Measurements from ENCODE around the gene NKIRAS1. TPM values are rescaled to one million over a fixed set of nuclear protein-coding genes. Genes with fewer than 3 reads are reported as not detected.

The NKIRAS1 gene
- total RNA-seq, 6 experiments from 2014 or later: 7.0 to 14.2 (median 8.5) TPM

DNA sequence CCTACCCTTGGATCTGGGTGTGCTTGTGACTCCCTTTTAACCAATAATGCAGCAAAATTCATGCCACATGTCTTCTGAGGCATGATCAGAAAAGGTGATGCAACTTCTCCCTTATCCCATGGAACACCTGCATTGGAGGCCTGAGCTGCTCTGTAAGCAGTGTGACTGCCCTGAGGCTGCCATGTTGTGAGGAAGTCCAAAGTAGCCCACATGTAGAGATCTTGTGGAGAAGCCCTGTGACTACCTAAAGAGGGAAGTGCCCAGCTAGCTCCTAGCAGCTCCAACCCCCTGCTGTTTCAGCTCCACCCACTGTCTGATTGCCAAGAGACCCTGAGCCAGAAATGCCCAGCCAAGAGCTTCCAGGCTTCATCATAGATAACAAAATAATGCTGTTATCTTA is 21.9 kb upstream of the NKIRAS1 start:
- ATAC-seq (no peak), DNase-seq (no peak)
- H3K27me3 ChIP-seq: no peaks in the 10 kb centered on the region
- TF ChIP-seq, protein P1, sequence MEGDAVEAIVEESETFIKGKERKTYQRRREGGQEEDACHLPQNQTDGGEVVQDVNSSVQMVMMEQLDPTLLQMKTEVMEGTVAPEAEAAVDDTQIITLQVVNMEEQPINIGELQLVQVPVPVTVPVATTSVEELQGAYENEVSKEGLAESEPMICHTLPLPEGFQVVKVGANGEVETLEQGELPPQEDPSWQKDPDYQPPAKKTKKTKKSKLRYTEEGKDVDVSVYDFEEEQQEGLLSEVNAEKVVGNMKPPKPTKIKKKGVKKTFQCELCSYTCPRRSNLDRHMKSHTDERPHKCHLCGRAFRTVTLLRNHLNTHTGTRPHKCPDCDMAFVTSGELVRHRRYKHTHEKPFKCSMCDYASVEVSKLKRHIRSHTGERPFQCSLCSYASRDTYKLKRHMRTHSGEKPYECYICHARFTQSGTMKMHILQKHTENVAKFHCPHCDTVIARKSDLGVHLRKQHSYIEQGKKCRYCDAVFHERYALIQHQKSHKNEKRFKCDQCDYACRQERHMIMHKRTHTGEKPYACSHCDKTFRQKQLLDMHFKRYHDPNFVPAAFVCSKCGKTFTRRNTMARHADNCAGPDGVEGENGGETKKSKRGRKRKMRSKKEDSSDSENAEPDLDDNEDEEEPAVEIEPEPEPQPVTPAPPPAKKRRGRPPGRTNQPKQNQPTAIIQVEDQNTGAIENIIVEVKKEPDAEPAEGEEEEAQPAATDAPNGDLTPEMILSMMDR (IDR thresholded peaks at IDR 0.05): no peak
- no peak for TF ChIP-seq POLR2A (IDR thresholded peaks at IDR 0.05)
- H3K9me3 ChIP-seq: no peaks in the 10 kb centered on the region
- no peak overlapping the region for H3K4me3 ChIP-seq
- no peak overlapping the region for H3K27ac ChIP-seq
- no peaks in the 10 kb centered on the region for H3K36me3 ChIP-seq
- intact Hi-C loops (cut with DNase I): no loop called here
- no peaks in the 10 kb centered on the region for H3K4me1 ChIP-seq

DNA sequence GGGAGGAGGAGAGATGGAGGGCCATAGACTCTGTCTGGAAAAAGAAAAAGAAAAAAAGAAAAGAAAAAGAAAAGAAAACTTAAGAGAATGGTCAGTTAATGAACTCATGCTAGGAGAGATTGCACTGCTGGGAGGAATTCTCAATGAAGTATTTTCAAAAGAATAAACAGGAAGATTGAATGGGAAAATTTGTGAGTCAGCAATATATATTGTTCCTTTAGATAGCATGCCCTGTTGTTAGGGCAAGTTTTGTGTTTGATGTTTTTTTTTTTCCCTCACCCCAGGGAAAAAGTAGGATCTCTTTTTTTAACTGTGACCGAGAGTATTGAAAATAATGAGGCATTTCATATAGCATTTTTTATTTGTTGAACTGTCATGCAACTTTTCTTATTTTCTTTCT is 20.5 kb upstream of the NKIRAS1 start:
- no peak for TF ChIP-seq POLR2A (IDR thresholded peaks at IDR 0.05)
- TF ChIP-seq, protein P1 (IDR thresholded peaks at IDR 0.05): no peak
- WGBS (ENCODE audit: insufficient coverage, low coverage, low lambda C conversion rate, missing lambda C conversion rate): 50% methylated on average over 1 of the region's 1 CpG
- H3K4me1 ChIP-seq: no peaks in the 10 kb centered on the region
- no peaks in the 10 kb centered on the region for H3K36me3 ChIP-seq
- H3K4me3 ChIP-seq: no peak overlapping the region
- no peaks in the 10 kb centered on the region for H3K9me3 ChIP-seq
- H3K27ac ChIP-seq: no peak overlapping the region
- DNase-seq (no peak), ATAC-seq (no peak)
- intact Hi-C loops (cut with DNase I): no loop called here
- no peaks in the 10 kb centered on the region for H3K27me3 ChIP-seq

DNA sequence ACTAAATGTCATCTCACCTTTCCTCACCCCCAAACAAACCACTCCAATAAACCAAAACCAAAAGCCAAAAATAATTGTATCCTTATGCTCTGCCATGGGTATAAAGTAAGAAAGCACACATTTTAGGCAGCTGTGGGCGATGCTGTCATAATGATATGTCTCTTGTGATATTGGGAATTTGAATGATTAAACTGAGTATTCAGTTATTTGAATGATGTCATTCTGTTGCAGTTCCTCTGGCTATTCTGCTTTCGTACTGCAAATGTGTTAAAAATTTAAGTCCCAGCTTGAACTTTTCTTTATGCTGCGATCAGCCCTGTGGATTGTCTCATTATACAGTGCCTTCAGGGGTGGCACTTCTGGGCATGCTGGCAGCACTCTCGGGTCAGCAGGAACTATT is 17.5 kb upstream of the NKIRAS1 start:
- Histone ChIP-seq H3K4me1 (no peaks in the 10 kb centered on the region), H3K36me3 (no peaks in the 10 kb centered on the region), H3K27ac (no peak overlapping the region), H3K4me3 (no peak overlapping the region), H3K9me3 (no peaks in the 10 kb centered on the region), H3K27me3 (no peaks in the 10 kb centered on the region)
- intact Hi-C loops (cut with DNase I): no loop called here
- no peak for TF ChIP-seq POLR2A (IDR thresholded peaks at IDR 0.05)
- TF ChIP-seq, protein P1 (IDR thresholded peaks at IDR 0.05): no peak
- no peak for ATAC-seq
- WGBS (ENCODE audit: insufficient coverage, low coverage, low lambda C conversion rate, missing lambda C conversion rate): 81% methylated on average over 4 of the region's 4 CpGs
- DNase-seq: no peak

DNA sequence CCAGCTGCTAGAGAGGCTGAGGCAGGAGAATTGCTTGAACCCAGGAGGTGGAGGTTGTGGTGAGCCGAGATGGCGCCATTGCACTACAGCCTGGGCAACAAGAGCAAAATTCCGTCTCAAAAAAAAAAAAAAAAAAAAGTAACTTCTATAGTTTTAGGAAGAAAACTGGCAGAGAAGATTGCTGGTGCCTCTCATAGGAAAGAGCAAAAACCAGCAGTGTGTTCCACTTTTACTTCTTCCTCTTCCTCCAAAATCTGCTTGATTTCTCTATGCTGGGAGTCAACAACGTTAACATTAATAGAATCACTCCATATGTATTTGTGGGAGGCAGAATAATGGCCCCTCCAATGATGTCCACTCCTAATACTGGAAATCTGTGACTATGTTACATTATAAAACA is 15.8 kb upstream of the NKIRAS1 start:
- H3K27me3 ChIP-seq: no peaks in the 10 kb centered on the region
- TF ChIP-seq, protein P1 (IDR thresholded peaks at IDR 0.05): no peak
- no peak for TF ChIP-seq POLR2A (IDR thresholded peaks at IDR 0.05)
- DNase-seq (no peak), ATAC-seq (peak in 2 of 4 donors; percentile 19 to 28)
- no peak overlapping the region for H3K27ac ChIP-seq
- H3K36me3 ChIP-seq: no peaks in the 10 kb centered on the region
- WGBS (ENCODE audit: insufficient coverage, low coverage, low lambda C conversion rate, missing lambda C conversion rate): 59% methylated on average over 2 of the region's 4 CpGs
- no peak overlapping the region for H3K4me3 ChIP-seq
- intact Hi-C loops (cut with DNase I): no loop called here
- no peaks in the 10 kb centered on the region for H3K4me1 ChIP-seq
- no peaks in the 10 kb centered on the region for H3K9me3 ChIP-seq

DNA sequence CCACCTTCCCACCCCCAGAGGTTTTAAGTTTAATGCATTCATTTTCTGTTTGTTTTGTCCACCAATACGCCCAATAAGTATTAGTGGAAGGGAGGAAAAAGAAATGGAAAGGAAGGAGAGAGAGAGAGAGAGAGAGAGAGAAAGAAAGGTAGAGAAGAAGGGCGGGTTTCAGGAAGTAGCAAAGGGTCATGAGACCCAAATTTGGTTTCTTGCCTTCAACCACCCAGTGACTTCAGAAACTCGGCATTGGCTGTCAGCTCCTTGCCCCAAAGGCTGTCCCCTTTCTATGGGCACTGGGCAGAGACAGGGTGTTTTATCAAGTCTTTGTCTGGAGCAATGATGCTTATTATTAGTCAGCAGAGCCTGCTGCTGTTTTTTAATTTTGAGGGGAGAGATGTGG is 14.8 kb upstream of the NKIRAS1 start:
- no peak overlapping the region for H3K27ac ChIP-seq
- WGBS (ENCODE audit: insufficient coverage, low coverage, low lambda C conversion rate, missing lambda C conversion rate): 64% methylated on average over 3 of the region's 3 CpGs
- intact Hi-C loops (cut with DNase I): no loop called here
- H3K36me3 ChIP-seq: no peaks in the 10 kb centered on the region
- H3K4me3 ChIP-seq: no peak overlapping the region
- H3K9me3 ChIP-seq: no peaks in the 10 kb centered on the region
- DNase-seq (no peak), ATAC-seq (no peak)
- TF ChIP-seq, protein P1 (IDR thresholded peaks at IDR 0.05): no peak
- TF ChIP-seq POLR2A (IDR thresholded peaks at IDR 0.05): no peak
- no peaks in the 10 kb centered on the region for H3K27me3 ChIP-seq
- H3K4me1 ChIP-seq: peaks cover 0 to 6% (median 0%) of the 10 kb centered on the region in 4 donors
